ENCODE data around the gene CHKB. TPM values are rescaled to one million over a fixed set of nuclear protein-coding genes. Genes with fewer than 3 reads are reported as not detected.

CHKB gene
- total RNA-seq, 2 experiments from 2014 or later: 85.8 to 100 TPM

GRCh38 chr22:50605002-50605612 lies 22.5 kb upstream of the CHKB start:
- Histone ChIP-seq H3K27ac (ENCODE audit: low read depth, low read length, poor library complexity, severe bottlenecking) (no peak overlapping the region), H3K4me1 (ENCODE audit: insufficient read depth, low read length, poor library complexity, severe bottlenecking) (no peaks in the 10 kb centered on the region), H2AFZ (ENCODE audit: low read length) (no peak overlapping the region), H4K20me1 (ENCODE audit: insufficient read depth, low read length) (no peaks in the 10 kb centered on the region), H3K9me3 (ENCODE audit: low read length) (no peaks in the 10 kb centered on the region), H3K4me2 (ENCODE audit: low read length) (no peak overlapping the region), H3K4me3 (ENCODE audit: low read depth, low read length, poor library complexity, severe bottlenecking) (no peak overlapping the region), H3K79me2 (ENCODE audit: insufficient read depth, low read depth, low read length) (no peaks in the 10 kb centered on the region), H3K9me2 (ENCODE audit: insufficient read depth, low read length) (no peaks in the 10 kb centered on the region), H3K36me3 (ENCODE audit: insufficient read depth, low read length) (no peaks in the 10 kb centered on the region)
- intact Hi-C loops (cut with micrococcal nuclease; ENCODE audit: unreplicated experiment): no loop called here
- ChIA-PET POLR2A (no interaction called here), CTCF (ENCODE audit: unreplicated experiment) (no interaction called here)
- TF ChIP-seq CTCF (conservative IDR thresholded peaks at IDR 0.05; ENCODE audit: low read length) (no peak), EZH2phosphoT487 (IDR thresholded peaks at IDR 0.05; ENCODE audit: borderline replicate concordance, low read depth, low read length) (no peak)
- no TSS peak for BruUV-seq (replicated peaks)
- no peak for DNase-seq (ENCODE audit: low spot score)

DNA sequence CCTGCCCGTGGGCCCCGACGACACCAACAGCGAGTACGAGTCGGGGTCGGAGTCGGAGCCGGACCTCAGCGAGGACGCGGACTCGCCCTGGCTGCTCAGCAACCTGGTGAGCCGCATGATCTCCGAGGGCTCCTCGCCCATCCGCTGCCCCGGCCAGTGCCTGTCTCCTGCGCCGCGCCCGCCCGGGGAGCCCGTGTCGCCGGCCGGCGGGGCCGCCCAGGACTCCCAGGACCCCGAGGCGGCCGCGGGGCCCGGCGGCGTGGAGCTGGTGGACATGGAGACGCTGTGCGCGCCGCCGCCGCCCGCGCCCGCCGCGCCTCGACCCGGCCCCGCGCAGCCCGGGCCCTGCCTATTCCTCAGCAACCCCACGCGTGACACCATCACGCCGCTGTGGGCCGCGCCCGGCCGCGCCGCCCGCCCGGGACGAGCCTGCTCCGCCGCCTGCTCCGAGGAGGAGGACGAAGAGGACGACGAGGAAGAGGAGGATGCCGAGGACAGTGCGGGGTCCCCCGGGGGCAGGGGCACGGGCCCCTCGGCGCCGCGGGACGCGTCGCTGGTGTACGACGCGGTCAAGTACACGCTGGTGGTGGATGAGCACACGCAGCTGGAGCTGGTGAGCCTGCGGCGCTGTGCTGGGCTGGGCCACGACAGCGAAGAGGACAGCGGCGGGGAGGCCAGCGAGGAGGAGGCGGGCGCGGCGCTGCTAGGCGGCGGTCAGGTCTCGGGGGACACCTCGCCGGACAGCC lies 21.8 kb upstream of the CHKB start:
- Histone ChIP-seq H3K79me2 (ENCODE audit: insufficient read depth, low read depth, low read length) (no peaks in the 10 kb centered on the region), H3K9me2 (ENCODE audit: insufficient read depth, low read length) (no peaks in the 10 kb centered on the region), H3K4me1 (ENCODE audit: insufficient read depth, low read length, poor library complexity, severe bottlenecking) (no peaks in the 10 kb centered on the region), H3K4me3 (ENCODE audit: low read depth, low read length, poor library complexity, severe bottlenecking) (no peak overlapping the region), H2AFZ (ENCODE audit: low read length) (no peak overlapping the region), H3K27ac (ENCODE audit: low read depth, low read length, poor library complexity, severe bottlenecking) (no peak overlapping the region), H3K36me3 (ENCODE audit: insufficient read depth, low read length) (no peaks in the 10 kb centered on the region), H3K4me2 (ENCODE audit: low read length) (no peak overlapping the region), H4K20me1 (ENCODE audit: insufficient read depth, low read length) (no peaks in the 10 kb centered on the region), H3K9me3 (ENCODE audit: low read length) (no peaks in the 10 kb centered on the region)
- POLR2A ChIA-PET: no interaction called here
- DNase-seq (ENCODE audit: low spot score): no peak
- TF ChIP-seq EZH2phosphoT487 (IDR thresholded peaks at IDR 0.05; ENCODE audit: borderline replicate concordance, low read depth, low read length): no peak
- no peak for TF ChIP-seq CTCF (conservative IDR thresholded peaks at IDR 0.05; ENCODE audit: low read length)
- CTCF ChIA-PET (ENCODE audit: unreplicated experiment): no interaction called here
- no TSS peak for BruUV-seq (replicated peaks)
- intact Hi-C loops (cut with micrococcal nuclease; ENCODE audit: unreplicated experiment): no loop called here

Measured in OCI-LY7 (cell line).